ENCODE data around the gene TNKS1BP1.

GRCh38 chr11:57364851-57365660 is 40.3 kb upstream of the TNKS1BP1 start:
- no peak for TF ChIP-seq CTCF (IDR thresholded peaks at IDR 0.05 in 4 of 5, conservative IDR thresholded peaks at IDR 0.05 in 1 of 5)
- no peak for TF ChIP-seq POLR2A (IDR thresholded peaks at IDR 0.05)

Measured in gastrocnemius medialis (tissue), 4 donors.